Measurements from ENCODE around the gene C11orf54. TPM values are rescaled to one million over a fixed set of nuclear protein-coding genes. Genes with fewer than 3 reads are reported as not detected.

C11orf54 gene
- total RNA-seq: 15.3 TPM
- polyA plus RNA-seq: 10 to 100 TPM; 19.5 to 23.2 (median 21.8) TPM

DNA sequence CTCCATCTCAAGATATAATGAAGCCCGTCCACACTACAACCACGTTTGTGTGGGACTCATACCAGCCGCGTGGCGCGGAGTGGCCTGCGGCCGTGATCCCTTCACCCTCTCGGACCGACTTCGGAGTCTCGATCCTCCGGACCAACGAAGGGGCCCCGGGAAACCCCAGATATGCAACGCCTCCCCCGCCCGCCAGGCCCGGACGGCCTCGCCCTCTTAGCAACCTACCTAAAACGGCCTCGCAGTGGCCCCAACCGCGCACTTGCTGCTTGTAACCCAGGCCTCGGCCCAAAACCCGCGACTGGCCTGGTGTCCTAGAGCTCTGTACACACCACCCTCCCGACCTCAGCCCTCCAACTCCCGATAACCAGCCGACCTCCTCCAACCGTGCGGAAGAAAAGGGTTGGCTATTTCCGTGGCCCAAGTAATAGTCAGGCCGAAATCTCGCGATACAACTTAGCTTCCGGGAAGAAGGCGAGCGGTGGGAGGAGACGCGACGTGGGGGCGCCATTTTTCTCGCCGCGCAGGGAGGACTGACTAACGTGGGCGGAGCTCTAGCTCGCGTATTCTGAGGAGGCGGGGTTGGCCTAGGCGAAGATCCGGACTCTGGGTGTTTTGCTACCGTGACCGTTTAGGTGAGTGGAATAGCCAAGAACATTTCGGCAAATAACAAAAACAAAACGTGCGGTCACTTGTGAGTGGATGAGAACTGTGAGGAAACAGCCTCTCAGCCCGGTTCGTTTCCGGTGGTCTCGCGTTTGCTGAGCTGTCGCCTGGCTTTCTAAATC lies at the start of gene C11orf54, which contains the start of gene TAF1D:
TSS of gene C11orf54 (plus strand) at position 579 of the 788 bp plus-strand sequence. CDS start 5,722 bp downstream, outside the sequence.
TSS of gene TAF1D (minus strand) at position 402 of the 788 bp plus-strand sequence. CDS start 2,191 bp downstream, outside the sequence.
- DNase-seq (peak; percentile 97 to 99 (median 98)), ATAC-seq (ENCODE audit: low read depth in 2 of 2) (peak; percentile 91 to 94)
- Histone ChIP-seq H3K9me3 (ENCODE audit: control insufficient read depth in 2 of 2, low read length in 2 of 2) (no peaks in the 10 kb centered on the region), H3K27ac (ENCODE audit: insufficient read depth, low read length, poor library complexity, severe bottlenecking) (peak within 1 kb of the TSS; percentile 93), H3K36me3 (ENCODE audit: control insufficient read depth, insufficient read depth, low read length) (peaks cover 26% of the 10 kb centered on the region), H3K4me3 (ENCODE audit: low read depth, low read length) (peak within 1 kb of the TSS; percentile 92), H3K27me3 (ENCODE audit: control insufficient read depth, insufficient read depth, low read length) (no peaks in the 10 kb centered on the region), H3K4me1 (ENCODE audit: control insufficient read depth, insufficient read depth, low read length, poor library complexity, severe bottlenecking) (peaks cover 52% of the 10 kb centered on the region)
- peaks cover 48 to 86% (median 64%) of the 10 kb centered on the region in 4 donors for H3K4me1 Mint-ChIP-seq
- H3K4me3 Mint-ChIP-seq: peak within 1 kb of the TSS; percentile 99 to 100 (median 100)
- no peaks in the 10 kb centered on the region for H3K27me3 Mint-ChIP-seq
- H3K9me3 Mint-ChIP-seq: no peaks in the 10 kb centered on the region
- peak within 1 kb of the TSS; percentile 98 to 100 (median 99) for H3K27ac Mint-ChIP-seq
- peaks cover 53% of the 10 kb centered on the region for H3K36me3 Mint-ChIP-seq

DNA sequence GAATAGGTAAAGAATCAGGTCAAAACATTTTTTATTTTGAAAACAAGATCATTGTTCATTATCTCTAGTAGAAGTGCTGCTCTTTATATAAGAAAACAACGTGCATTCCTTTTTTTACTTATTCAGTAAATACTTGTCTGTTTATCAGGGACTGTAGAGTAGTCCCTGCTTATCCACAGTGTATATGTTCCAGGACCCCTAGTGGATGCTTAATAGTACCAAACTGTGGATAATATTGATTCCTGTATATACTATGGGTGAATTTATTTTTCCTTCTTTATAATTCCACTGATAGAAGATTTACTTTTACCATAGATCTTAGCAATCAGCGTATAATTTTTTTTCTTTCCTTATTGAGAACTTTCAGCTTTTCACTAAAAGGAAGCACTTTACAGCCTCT lies 47.4 kb upstream of the C11orf54 start:
- ATAC-seq (ENCODE audit: low read depth in 2 of 2) (no peak), DNase-seq (no peak)
- Mint-ChIP-seq H3K4me1 (peaks cover 0 to 2% (median 2%) of the 10 kb centered on the region in 4 donors), H3K9me3 (no peaks in the 10 kb centered on the region), H3K27me3 (no peaks in the 10 kb centered on the region), H3K27ac (peak overlapping the region in 1 of 3 donors; percentile 5), H3K4me3 (no peak overlapping the region), H3K36me3 (peaks cover 64% of the 10 kb centered on the region)
- H3K36me3 ChIP-seq (ENCODE audit: control insufficient read depth, insufficient read depth, low read length): peaks cover 71% of the 10 kb centered on the region
- H3K9me3 ChIP-seq (ENCODE audit: control insufficient read depth in 2 of 2, low read length in 2 of 2): no peaks in the 10 kb centered on the region
- no peak overlapping the region for H3K27ac ChIP-seq (ENCODE audit: insufficient read depth, low read length, poor library complexity, severe bottlenecking)
- H3K4me1 ChIP-seq (ENCODE audit: control insufficient read depth, insufficient read depth, low read length, poor library complexity, severe bottlenecking): no peaks in the 10 kb centered on the region
- no peaks in the 10 kb centered on the region for H3K27me3 ChIP-seq (ENCODE audit: control insufficient read depth, insufficient read depth, low read length)
- no peak overlapping the region for H3K4me3 ChIP-seq (ENCODE audit: low read depth, low read length)

GRCh38 chr11:93694557-93694956 lies 46.9 kb upstream of the C11orf54 start:
- H3K4me1 Mint-ChIP-seq: peaks cover 0 to 5% (median 0%) of the 10 kb centered on the region in 4 donors
- no peak overlapping the region for H3K4me3 Mint-ChIP-seq
- no peaks in the 10 kb centered on the region for H3K27me3 Mint-ChIP-seq
- H3K9me3 Mint-ChIP-seq: no peaks in the 10 kb centered on the region
- Histone ChIP-seq H3K9me3 (ENCODE audit: control insufficient read depth in 2 of 2, low read length in 2 of 2) (no peaks in the 10 kb centered on the region), H3K27ac (ENCODE audit: insufficient read depth, low read length, poor library complexity, severe bottlenecking) (no peak overlapping the region), H3K27me3 (ENCODE audit: control insufficient read depth, insufficient read depth, low read length) (no peaks in the 10 kb centered on the region), H3K36me3 (ENCODE audit: control insufficient read depth, insufficient read depth, low read length) (peaks cover 73% of the 10 kb centered on the region), H3K4me3 (ENCODE audit: low read depth, low read length) (no peak overlapping the region), H3K4me1 (ENCODE audit: control insufficient read depth, insufficient read depth, low read length, poor library complexity, severe bottlenecking) (no peaks in the 10 kb centered on the region)
- peaks cover 64% of the 10 kb centered on the region for H3K36me3 Mint-ChIP-seq
- ATAC-seq (ENCODE audit: low read depth in 2 of 2) (no peak), DNase-seq (no peak)
- no peak overlapping the region for H3K27ac Mint-ChIP-seq

DNA sequence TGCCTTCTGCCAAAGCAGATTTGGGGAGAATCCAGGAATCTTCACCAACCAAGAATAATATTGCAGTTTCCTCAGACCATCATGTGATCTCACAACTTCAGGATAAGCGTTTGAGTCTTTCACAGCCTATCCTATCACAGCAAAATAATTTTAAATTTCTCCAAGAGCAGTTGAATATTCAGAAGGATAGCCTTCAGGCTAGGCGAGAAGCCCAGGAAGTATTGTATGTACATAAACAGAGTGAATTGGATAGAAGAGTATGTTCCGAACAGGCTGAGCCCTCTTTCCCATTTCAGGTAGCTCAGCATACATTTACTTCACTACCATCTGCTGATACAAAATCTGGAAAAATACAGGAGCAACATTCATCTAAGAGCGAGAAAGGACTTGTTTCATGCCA lies 43.9 kb upstream of the C11orf54 start:
- Mint-ChIP-seq H3K9me3 (no peaks in the 10 kb centered on the region), H3K27me3 (no peaks in the 10 kb centered on the region), H3K27ac (no peak overlapping the region), H3K4me3 (no peak overlapping the region), H3K36me3 (peaks cover 71% of the 10 kb centered on the region), H3K4me1 (peaks cover 0 to 5% (median 0%) of the 10 kb centered on the region in 4 donors)
- H3K4me1 ChIP-seq (ENCODE audit: control insufficient read depth, insufficient read depth, low read length, poor library complexity, severe bottlenecking): no peaks in the 10 kb centered on the region
- ATAC-seq (ENCODE audit: low read depth in 2 of 2) (no peak), DNase-seq (no peak)
- no peaks in the 10 kb centered on the region for H3K9me3 ChIP-seq (ENCODE audit: control insufficient read depth in 2 of 2, low read length in 2 of 2)
- no peak overlapping the region for H3K27ac ChIP-seq (ENCODE audit: insufficient read depth, low read length, poor library complexity, severe bottlenecking)
- no peaks in the 10 kb centered on the region for H3K27me3 ChIP-seq (ENCODE audit: control insufficient read depth, insufficient read depth, low read length)
- no peak overlapping the region for H3K4me3 ChIP-seq (ENCODE audit: low read depth, low read length)
- H3K36me3 ChIP-seq (ENCODE audit: control insufficient read depth, insufficient read depth, low read length): peaks cover 60% of the 10 kb centered on the region

- Mint-ChIP-seq H3K36me3 (peaks cover 65% of the 10 kb centered on the region), H3K27me3 (no peaks in the 10 kb centered on the region), H3K27ac (no peak overlapping the region), H3K4me1 (peaks cover 0 to 12% (median 7%) of the 10 kb centered on the region in 4 donors), H3K4me3 (no peak overlapping the region), H3K9me3 (no peaks in the 10 kb centered on the region)
- DNase-seq: no peak
- no peaks in the 10 kb centered on the region for H3K27me3 ChIP-seq (ENCODE audit: control insufficient read depth, insufficient read depth, low read length)
- no peaks in the 10 kb centered on the region for H3K4me1 ChIP-seq (ENCODE audit: control insufficient read depth, insufficient read depth, low read length, poor library complexity, severe bottlenecking)
- H3K27ac ChIP-seq (ENCODE audit: insufficient read depth, low read length, poor library complexity, severe bottlenecking): no peak overlapping the region
- H3K4me3 ChIP-seq (ENCODE audit: low read depth, low read length): no peak overlapping the region
- peaks cover 55% of the 10 kb centered on the region for H3K36me3 ChIP-seq (ENCODE audit: control insufficient read depth, insufficient read depth, low read length)
- no peaks in the 10 kb centered on the region for H3K9me3 ChIP-seq (ENCODE audit: control insufficient read depth in 2 of 2, low read length in 2 of 2)
- ATAC-seq (ENCODE audit: low read depth in 2 of 2): no peak
These were observed 40.6 kb upstream of the C11orf54 start for GRCh38 chr11:93700830-93701229.

GRCh38 chr11:93704237-93704636 lies 37.2 kb upstream of the C11orf54 start:
- Mint-ChIP-seq H3K9me3 (peaks cover 0 to 9% (median 2%) of the 10 kb centered on the region in 7 donors), H3K27ac (no peak overlapping the region), H3K27me3 (no peaks in the 10 kb centered on the region), H3K36me3 (peaks cover 57% of the 10 kb centered on the region), H3K4me3 (no peak overlapping the region), H3K4me1 (peaks cover 0 to 9% (median 8%) of the 10 kb centered on the region in 4 donors)
- no peak overlapping the region for H3K4me3 ChIP-seq (ENCODE audit: low read depth, low read length)
- H3K36me3 ChIP-seq (ENCODE audit: control insufficient read depth, insufficient read depth, low read length): peaks cover 41% of the 10 kb centered on the region
- no peak for DNase-seq
- H3K27me3 ChIP-seq (ENCODE audit: control insufficient read depth, insufficient read depth, low read length): no peaks in the 10 kb centered on the region
- no peaks in the 10 kb centered on the region for H3K4me1 ChIP-seq (ENCODE audit: control insufficient read depth, insufficient read depth, low read length, poor library complexity, severe bottlenecking)
- no peaks in the 10 kb centered on the region for H3K9me3 ChIP-seq (ENCODE audit: control insufficient read depth in 2 of 2, low read length in 2 of 2)
- no peak for ATAC-seq (ENCODE audit: low read depth in 2 of 2)
- no peak overlapping the region for H3K27ac ChIP-seq (ENCODE audit: insufficient read depth, low read length, poor library complexity, severe bottlenecking)

DNA sequence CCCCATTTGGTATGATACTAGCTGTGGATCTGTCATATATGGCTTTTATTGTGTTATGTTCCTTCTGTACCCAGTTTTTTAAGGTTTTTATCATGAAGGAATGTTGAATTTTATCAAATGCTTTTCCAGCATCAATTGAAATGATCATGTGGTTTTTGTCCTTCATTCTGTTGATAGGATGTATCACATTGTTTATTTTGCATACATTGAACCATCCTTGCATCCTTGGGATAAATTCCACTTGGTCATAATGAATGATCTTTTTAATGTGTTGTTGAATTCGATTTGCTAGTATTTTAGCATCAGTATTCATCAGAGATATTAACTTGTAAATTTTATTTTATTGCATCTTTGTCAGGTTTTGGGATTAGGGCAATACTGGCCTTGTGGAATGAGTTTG lies 31.2 kb upstream of the C11orf54 start:
- Mint-ChIP-seq H3K4me3 (no peak overlapping the region), H3K27ac (no peak overlapping the region), H3K4me1 (peaks cover 5 to 17% (median 12%) of the 10 kb centered on the region in 4 donors), H3K9me3 (peaks cover 1 to 28% (median 8%) of the 10 kb centered on the region in 7 donors), H3K36me3 (peaks cover 80% of the 10 kb centered on the region), H3K27me3 (no peaks in the 10 kb centered on the region)
- ATAC-seq (ENCODE audit: low read depth in 2 of 2) (no peak), DNase-seq (no peak)
- H3K27me3 ChIP-seq (ENCODE audit: control insufficient read depth, insufficient read depth, low read length): no peaks in the 10 kb centered on the region
- H3K36me3 ChIP-seq (ENCODE audit: control insufficient read depth, insufficient read depth, low read length): peaks cover 51% of the 10 kb centered on the region
- H3K27ac ChIP-seq (ENCODE audit: insufficient read depth, low read length, poor library complexity, severe bottlenecking): no peak overlapping the region
- no peaks in the 10 kb centered on the region for H3K4me1 ChIP-seq (ENCODE audit: control insufficient read depth, insufficient read depth, low read length, poor library complexity, severe bottlenecking)
- peaks cover 9 to 11% of the 10 kb centered on the region in 2 experiments for H3K9me3 ChIP-seq (ENCODE audit: control insufficient read depth in 2 of 2, low read length in 2 of 2)
- no peak overlapping the region for H3K4me3 ChIP-seq (ENCODE audit: low read depth, low read length)
